ENCODE data around the gene SRGAP2C.
"Not testable (repeated sequence)": the region's sequence is repeated elsewhere in the genome, so short reads cannot be mapped to it uniquely, and the experiment has no call there.

- not testable (repeated sequence) for TF ChIP-seq CTCF (IDR thresholded peaks at IDR 0.05); POLR2A (IDR thresholded peaks at IDR 0.05); POLR2AphosphoS5 (IDR thresholded peaks at IDR 0.05); EP300 (IDR thresholded peaks at IDR 0.05; ENCODE audit: low read depth)
These were observed 82.3 kb downstream of the SRGAP2C start for GRCh38 chr1:121267072-121267471.
